ENCODE measurements around the gene GP1BB. TPM values are rescaled to one million over a fixed set of nuclear protein-coding genes. Genes with fewer than 3 reads are reported as not detected.

GP1BB gene
- polyA plus RNA-seq, 4 donors, result 0.67 to 2.0 (median 1.3) TPM

GRCh38 chr22:19749876-19750275, 26.5 kb downstream of the GP1BB start:
- Histone ChIP-seq H3K27me3 (ENCODE audit: control insufficient read depth in 3 of 3, insufficient read depth in 3 of 3, low read length in 3 of 3) (peaks cover 7 to 68% (median 7%) of the 10 kb centered on the region in 3 donors), H3K9me3 (ENCODE audit: control insufficient read depth in 2 of 2, insufficient read depth in 1 of 2, low read depth in 1 of 2, low read length in 1 of 2) (no peaks in the 10 kb centered on the region), H3K27ac (ENCODE audit: low read depth in 1 of 3, low read length in 2 of 3) (no peak overlapping the region), H3K4me1 (ENCODE audit: control insufficient read depth in 3 of 3, insufficient read depth in 2 of 3, low read depth in 1 of 3, low read length in 2 of 3) (no peaks in the 10 kb centered on the region), H3K4me3 (ENCODE audit: low read depth in 1 of 3, low read length in 3 of 3) (no peak overlapping the region), H3K36me3 (ENCODE audit: control insufficient read depth in 3 of 3, insufficient read depth in 2 of 3, low read depth in 1 of 3, low read length in 3 of 3) (no peaks in the 10 kb centered on the region)
- no peak for DNase-seq
- no peak for FAIRE-seq
- WGBS, 3 donors, result 57 to 81% (median 78%) methylated on average over 12 of the region's 12 CpGs

GRCh38 chr22:19750507-19751490, 27.5 kb downstream of the GP1BB start:
- no peak overlapping the region for H3K27ac ChIP-seq (ENCODE audit: low read depth in 1 of 3, low read length in 2 of 3)
- WGBS, 3 donors, result 48 to 62% (median 53%) methylated on average over 17 to 27 of the region's 27 CpGs
- FAIRE-seq (no peak), DNase-seq (no peak)
- H3K36me3 ChIP-seq (ENCODE audit: control insufficient read depth in 3 of 3, insufficient read depth in 2 of 3, low read depth in 1 of 3, low read length in 3 of 3), result no peaks in the 10 kb centered on the region
- H3K27me3 ChIP-seq (ENCODE audit: control insufficient read depth in 3 of 3, insufficient read depth in 3 of 3, low read length in 3 of 3), result peaks cover 12 to 76% (median 16%) of the 10 kb centered on the region in 3 donors
- no peak overlapping the region for H3K4me3 ChIP-seq (ENCODE audit: low read depth in 1 of 3, low read length in 3 of 3)
- no peaks in the 10 kb centered on the region for H3K9me3 ChIP-seq (ENCODE audit: control insufficient read depth in 2 of 2, insufficient read depth in 1 of 2, low read depth in 1 of 2, low read length in 1 of 2)
- H3K4me1 ChIP-seq (ENCODE audit: control insufficient read depth in 3 of 3, insufficient read depth in 2 of 3, low read depth in 1 of 3, low read length in 2 of 3), result no peaks in the 10 kb centered on the region

DNA sequence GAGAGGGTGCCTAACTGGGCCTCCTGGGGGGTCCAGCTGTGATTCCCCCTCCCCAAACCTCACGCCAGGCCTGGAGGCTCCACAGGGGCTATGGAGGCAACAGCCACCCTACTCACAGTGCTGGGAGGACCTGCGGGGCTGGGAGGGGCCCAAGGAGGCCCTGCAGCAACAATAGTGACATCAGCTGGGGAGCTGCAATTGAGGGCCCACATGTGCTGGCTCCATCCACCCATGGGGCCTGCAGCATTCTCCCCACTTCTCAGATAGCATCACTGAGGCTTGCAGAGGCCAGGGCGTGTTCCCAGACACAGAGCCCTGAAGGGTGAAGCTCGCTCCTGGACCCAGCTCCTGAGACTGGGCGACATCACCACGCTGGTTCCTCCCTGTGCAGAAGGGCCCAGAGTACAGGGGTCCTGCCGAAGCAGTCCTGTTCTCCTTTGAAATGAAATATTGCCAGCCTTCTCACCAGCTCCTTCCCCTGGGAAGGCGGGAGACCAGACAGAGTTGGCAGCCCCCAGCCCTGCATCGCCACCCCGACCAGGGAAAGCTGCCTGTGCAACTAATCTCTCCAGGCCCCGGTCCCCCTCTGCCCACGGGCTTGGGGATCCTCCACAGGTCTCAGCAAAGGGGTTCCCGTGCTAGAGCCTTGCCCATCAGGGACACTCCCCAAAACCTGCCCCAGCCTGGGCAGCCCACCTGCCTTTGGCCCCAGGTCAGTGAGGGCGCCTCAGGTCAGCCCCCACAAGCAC, 28.3 kb downstream of the GP1BB start:
- no peak for FAIRE-seq
- Histone ChIP-seq H3K4me1 (ENCODE audit: control insufficient read depth in 3 of 3, insufficient read depth in 2 of 3, low read depth in 1 of 3, low read length in 2 of 3) (no peaks in the 10 kb centered on the region), H3K27ac (ENCODE audit: low read depth in 1 of 3, low read length in 2 of 3) (no peak overlapping the region), H3K9me3 (ENCODE audit: control insufficient read depth in 2 of 2, insufficient read depth in 1 of 2, low read depth in 1 of 2, low read length in 1 of 2) (no peaks in the 10 kb centered on the region), H3K27me3 (ENCODE audit: control insufficient read depth in 3 of 3, insufficient read depth in 3 of 3, low read length in 3 of 3) (peaks cover 16 to 85% (median 20%) of the 10 kb centered on the region in 3 donors), H3K36me3 (ENCODE audit: control insufficient read depth in 3 of 3, insufficient read depth in 2 of 3, low read depth in 1 of 3, low read length in 3 of 3) (no peaks in the 10 kb centered on the region), H3K4me3 (ENCODE audit: low read depth in 1 of 3, low read length in 3 of 3) (no peak overlapping the region)
- 67 to 86% (median 85%) methylated on average over 14 of the region's 14 CpGs for WGBS, 3 donors
- DNase-seq, result no peak

GRCh38 chr22:19753090-19753842, 29.9 kb downstream of the GP1BB start:
- Histone ChIP-seq H3K27me3 (ENCODE audit: control insufficient read depth in 3 of 3, insufficient read depth in 3 of 3, low read length in 3 of 3) (peaks cover 23 to 93% (median 26%) of the 10 kb centered on the region in 3 donors), H3K36me3 (ENCODE audit: control insufficient read depth in 3 of 3, insufficient read depth in 2 of 3, low read depth in 1 of 3, low read length in 3 of 3) (no peaks in the 10 kb centered on the region), H3K4me3 (ENCODE audit: low read depth in 1 of 3, low read length in 3 of 3) (no peak overlapping the region), H3K9me3 (ENCODE audit: control insufficient read depth in 2 of 2, insufficient read depth in 1 of 2, low read depth in 1 of 2, low read length in 1 of 2) (no peaks in the 10 kb centered on the region), H3K27ac (ENCODE audit: low read depth in 1 of 3, low read length in 2 of 3) (no peak overlapping the region), H3K4me1 (ENCODE audit: control insufficient read depth in 3 of 3, insufficient read depth in 2 of 3, low read depth in 1 of 3, low read length in 2 of 3) (peaks cover 0 to 3% (median 0%) of the 10 kb centered on the region in 3 donors)
- no peak for DNase-seq
- 74 to 83% (median 77%) methylated on average over 10 of the region's 10 CpGs for WGBS, 3 donors
- no peak for FAIRE-seq

DNA sequence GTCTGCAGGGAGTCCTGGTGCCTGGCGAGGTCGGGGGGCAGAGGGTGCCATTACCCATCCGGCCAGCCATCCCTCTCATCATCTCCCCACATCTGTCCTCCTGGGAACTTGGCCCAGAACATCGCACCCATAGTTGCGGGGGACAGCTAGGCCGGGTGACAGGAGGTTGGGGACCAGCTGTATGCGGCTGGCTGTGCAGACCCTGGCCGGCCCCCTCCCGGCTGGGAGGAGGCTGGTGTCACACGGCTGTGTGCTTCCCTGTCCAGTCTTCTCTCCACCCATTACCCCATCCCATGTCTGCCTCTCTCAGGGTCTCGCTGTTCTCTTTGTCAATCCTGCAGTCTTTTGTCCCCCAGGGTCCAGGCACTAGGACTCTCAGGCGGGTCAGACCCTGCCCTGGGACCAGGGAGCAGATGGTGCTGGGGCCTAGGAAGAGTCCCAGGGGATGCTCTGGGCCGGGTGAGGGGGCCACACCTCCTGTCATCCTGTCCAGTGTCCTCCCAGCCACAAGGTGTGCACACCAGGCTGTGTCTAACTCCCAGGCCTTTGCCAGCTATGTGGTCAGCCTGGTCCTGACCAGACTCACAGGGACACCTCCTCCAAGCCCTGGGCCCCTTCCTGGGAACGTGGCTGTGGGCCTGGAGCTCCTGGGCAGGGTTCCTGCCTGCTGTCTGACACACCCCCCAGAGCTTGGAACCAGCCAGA, 30.8 kb downstream of the GP1BB start:
- FAIRE-seq (no peak), DNase-seq (no peak)
- peaks cover 0 to 3% (median 0%) of the 10 kb centered on the region in 3 donors for H3K4me1 ChIP-seq (ENCODE audit: control insufficient read depth in 3 of 3, insufficient read depth in 2 of 3, low read depth in 1 of 3, low read length in 2 of 3)
- no peak overlapping the region for H3K27ac ChIP-seq (ENCODE audit: low read depth in 1 of 3, low read length in 2 of 3)
- WGBS, 3 donors, result 54 to 63% (median 62%) methylated on average over 14 of the region's 14 CpGs
- H3K27me3 ChIP-seq (ENCODE audit: control insufficient read depth in 3 of 3, insufficient read depth in 3 of 3, low read length in 3 of 3), result peaks cover 29 to 94% (median 29%) of the 10 kb centered on the region in 3 donors
- no peaks in the 10 kb centered on the region for H3K36me3 ChIP-seq (ENCODE audit: control insufficient read depth in 3 of 3, insufficient read depth in 2 of 3, low read depth in 1 of 3, low read length in 3 of 3)
- no peaks in the 10 kb centered on the region for H3K9me3 ChIP-seq (ENCODE audit: control insufficient read depth in 2 of 2, insufficient read depth in 1 of 2, low read depth in 1 of 2, low read length in 1 of 2)
- H3K4me3 ChIP-seq (ENCODE audit: low read depth in 1 of 3, low read length in 3 of 3), result no peak overlapping the region

DNA sequence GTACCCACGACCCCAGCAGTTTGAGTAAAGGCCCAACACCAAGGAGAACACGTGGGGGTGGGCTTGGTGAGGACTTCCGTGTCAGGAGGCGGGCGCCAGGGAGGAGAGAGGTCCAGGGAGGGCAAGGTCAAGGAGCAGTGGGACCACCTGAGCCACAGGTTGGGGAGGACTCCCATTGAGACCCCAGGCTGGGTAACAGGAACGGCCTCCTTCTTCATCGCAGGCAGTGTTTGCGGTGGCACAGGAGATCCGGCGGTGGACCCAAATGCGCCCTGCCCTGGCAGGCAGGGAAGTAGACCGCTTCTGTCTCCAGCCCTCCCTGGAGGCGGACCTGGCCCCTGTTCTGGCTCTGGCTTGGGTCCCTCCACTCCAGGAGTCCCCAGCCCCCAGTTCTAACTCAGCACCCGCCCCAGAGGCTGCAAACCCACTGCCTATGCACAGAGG, 31.4 kb downstream of the GP1BB start:
- Histone ChIP-seq H3K4me3 (ENCODE audit: low read depth in 1 of 3, low read length in 3 of 3) (no peak overlapping the region), H3K27ac (ENCODE audit: low read depth in 1 of 3, low read length in 2 of 3) (no peak overlapping the region), H3K9me3 (ENCODE audit: control insufficient read depth in 2 of 2, insufficient read depth in 1 of 2, low read depth in 1 of 2, low read length in 1 of 2) (no peaks in the 10 kb centered on the region), H3K27me3 (ENCODE audit: control insufficient read depth in 3 of 3, insufficient read depth in 3 of 3, low read length in 3 of 3) (peaks cover 33 to 95% (median 35%) of the 10 kb centered on the region in 3 donors), H3K36me3 (ENCODE audit: control insufficient read depth in 3 of 3, insufficient read depth in 2 of 3, low read depth in 1 of 3, low read length in 3 of 3) (no peaks in the 10 kb centered on the region), H3K4me1 (ENCODE audit: control insufficient read depth in 3 of 3, insufficient read depth in 2 of 3, low read depth in 1 of 3, low read length in 2 of 3) (peaks cover 0 to 3% (median 0%) of the 10 kb centered on the region in 3 donors)
- 29 to 39% (median 34%) methylated on average over 14 of the region's 14 CpGs for WGBS, 3 donors
- no peak for DNase-seq
- FAIRE-seq, result no peak

DNA sequence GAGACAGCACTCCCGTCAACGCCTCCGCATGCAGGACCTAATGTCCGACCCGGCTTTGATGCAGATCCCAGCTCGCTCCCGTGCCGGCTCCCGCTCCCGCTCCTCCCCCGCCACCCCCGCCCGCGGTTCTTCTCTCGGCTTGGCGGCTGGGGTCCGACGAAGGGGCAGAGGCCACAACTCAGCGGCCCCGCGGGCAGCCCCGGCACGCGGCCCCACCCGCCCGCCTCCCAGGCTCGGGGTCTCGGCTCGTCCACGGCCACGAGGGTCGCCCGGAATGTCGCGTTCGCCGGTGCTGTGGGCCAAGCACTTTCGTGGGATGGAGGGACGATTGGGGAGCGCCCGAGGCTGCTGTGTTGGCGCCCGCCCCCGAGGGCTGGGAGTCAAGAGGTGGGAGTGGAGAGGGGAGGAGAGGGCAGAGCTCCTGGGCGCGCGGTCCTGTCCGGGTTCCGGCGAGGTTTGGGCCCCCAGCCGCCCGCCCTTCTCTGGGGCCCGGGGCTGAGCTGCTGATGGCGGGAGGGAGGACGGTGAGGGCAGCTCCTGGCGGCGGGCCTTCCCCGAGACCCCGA, 31.9 kb downstream of the GP1BB start:
- no peak overlapping the region for H3K4me3 ChIP-seq (ENCODE audit: low read depth in 1 of 3, low read length in 3 of 3)
- H3K27me3 ChIP-seq (ENCODE audit: control insufficient read depth in 3 of 3, insufficient read depth in 3 of 3, low read length in 3 of 3), result peaks cover 34 to 95% (median 36%) of the 10 kb centered on the region in 3 donors
- FAIRE-seq, result no peak
- H3K4me1 ChIP-seq (ENCODE audit: control insufficient read depth in 3 of 3, insufficient read depth in 2 of 3, low read depth in 1 of 3, low read length in 2 of 3), result peaks cover 0 to 3% (median 0%) of the 10 kb centered on the region in 3 donors
- H3K9me3 ChIP-seq (ENCODE audit: control insufficient read depth in 2 of 2, insufficient read depth in 1 of 2, low read depth in 1 of 2, low read length in 1 of 2), result no peaks in the 10 kb centered on the region
- no peak overlapping the region for H3K27ac ChIP-seq (ENCODE audit: low read depth in 1 of 3, low read length in 2 of 3)
- no peaks in the 10 kb centered on the region for H3K36me3 ChIP-seq (ENCODE audit: control insufficient read depth in 3 of 3, insufficient read depth in 2 of 3, low read depth in 1 of 3, low read length in 3 of 3)
- WGBS, 3 donors, result 3 to 6% (median 4%) methylated on average over 48 to 59 of the region's 59 CpGs
- DNase-seq, result no peak
